B cell (primary cell): ENCODE data around the gene ST8SIA6. TPM values are rescaled to one million over a fixed set of nuclear protein-coding genes. Genes with fewer than 3 reads are reported as not detected.

Source experiments
- ATAC-seq: fragments of 200-7000 bp; cut with Tn5 transposase; one replicate; pipeline ENCODE4 v1.10.0; 2021; ENCODE audit warnings: low read depth, mild to moderate bottlenecking, moderate number of reproducible peaks, moderate library complexity
- CTCF ChIA-PET: fragments of 350-600 bp; sonication (Branson Sonifier 250); formaldehyde crosslinking; loops from one replicate; lab custom pipeline; 2021; ENCODE audit warnings: antibody characterized with exemption, inconsistent platforms; lab: Charles Lee
- POLR2A ChIA-PET: fragments of 350-600 bp; sonication (Branson Sonifier 250); formaldehyde crosslinking; loops from one replicate; lab custom pipeline; 2021; ENCODE audit warnings: antibody characterized with exemption; lab: Charles Lee
- DNase-seq: peaks from one replicate; pipeline ENCODE4 v3.0.0; 2013
- H2AFZ ChIP-seq: 2 replicates; pipeline ENCODE4 v1.6.1; 2012; ENCODE audit warnings: mild to moderate bottlenecking, low read depth, low read length; ENCODE audit not compliant: insufficient read depth, poor library complexity, severe bottlenecking
- H3K27ac ChIP-seq, 2 donors: 1 replicate in 1 of 2; 2 replicates in 1 of 2; pipeline ENCODE4 v1.5.1; 2012 to 2013; ENCODE audit warnings: low read length in 2 of 2, mild to moderate bottlenecking in 2 of 2, moderate library complexity in 1 of 2
- H3K27me3 ChIP-seq, 4 experiments: fragments of 200-600 bp in 1 of 4; sonication (generic) in 1 of 4; replicated peaks in 1 of 4; 1 replicate in 2 of 4; 2 replicates in 2 of 4; pipeline versions ENCODE4 v1.6.1 to v1.7.0; 2013 to 2016; ENCODE audit warnings: low read length in 3 of 4, mild to moderate bottlenecking in 2 of 4, mixed read lengths in 1 of 4, moderate library complexity in 1 of 4; ENCODE audit not compliant: insufficient read depth in 4 of 4, control insufficient read depth in 3 of 4; ENCODE audit errors: control extremely low read depth in 1 of 4
- H3K36me3 ChIP-seq, 2 experiments: replicated peaks in 1 of 2; 1 replicate in 1 of 2; 2 replicates in 1 of 2; pipeline versions ENCODE4 v1.6.1 to v1.7.1; 2013; ENCODE audit warnings: low read length in 1 of 2; ENCODE audit not compliant: insufficient read depth in 2 of 2, control insufficient read depth in 1 of 2; ENCODE audit errors: control extremely low read depth in 1 of 2, extremely low read depth in 1 of 2
- H3K4me1 ChIP-seq, 2 donors: fragments of 200-600 bp in 1 of 2; sonication (generic) in 1 of 2; 1 replicate in 1 of 2; 2 replicates in 1 of 2; pipeline versions ENCODE4 v1.5.1 to v1.6.1; 2013 to 2017; ENCODE audit warnings: low read length in 2 of 2; ENCODE audit not compliant: control insufficient read depth in 2 of 2, insufficient read depth in 2 of 2
- H3K4me2 ChIP-seq: replicated peaks from 2 replicates; pipeline ENCODE3; 2012; ENCODE audit warnings: mild to moderate bottlenecking, low read depth, low read length; ENCODE audit not compliant: poor library complexity, severe bottlenecking
- H3K4me3 ChIP-seq, 5 experiments: fragments of 200-600 bp in 1 of 5; sonication (generic) in 1 of 5; 1 replicate in 3 of 5; 2 replicates in 2 of 5; pipeline versions ENCODE4 v1.5.1 to v1.7.0; 2011 to 2016; ENCODE audit warnings: low read length in 4 of 5, mild to moderate bottlenecking in 4 of 5, low read depth in 2 of 5, control low read depth in 1 of 5, moderate library complexity in 1 of 5; ENCODE audit not compliant: insufficient read depth in 1 of 5; ENCODE audit errors: control extremely low read depth in 1 of 5, extremely low read depth in 1 of 5
- H3K79me2 ChIP-seq: fragments of 200-600 bp; sonication (generic); one replicate; pipeline ENCODE4 v1.6.0; 2016; ENCODE audit warnings: low read length; ENCODE audit not compliant: control insufficient read depth, insufficient read depth
- H3K9ac ChIP-seq: fragments of 200-600 bp; sonication (generic); 2 replicates; pipeline ENCODE4 v1.6.1; 2017; ENCODE audit warnings: mild to moderate bottlenecking, low read length, moderate library complexity
- H3K9me3 ChIP-seq, 3 donors: one replicate each; pipeline versions ENCODE4 v1.6.1 to v1.7.1; 2013; ENCODE audit warnings: low read length in 2 of 3; ENCODE audit not compliant: control insufficient read depth in 2 of 3, insufficient read depth in 1 of 3; ENCODE audit errors: control extremely low read depth in 1 of 3
- H4K20me1 ChIP-seq: 2 replicates; pipeline ENCODE4 v1.6.0; 2012; ENCODE audit warnings: mild to moderate bottlenecking, low read length; ENCODE audit not compliant: insufficient read depth, control insufficient read depth, poor library complexity, severe bottlenecking
- H3K27ac Mint-ChIP-seq: one replicate; pipeline ENCODE4 v1.8.0; 2021; ENCODE audit warnings: mixed read lengths
- H3K27me3 Mint-ChIP-seq: one replicate; pipeline ENCODE4 v1.8.0; 2021; ENCODE audit warnings: mixed read lengths
- H3K4me1 Mint-ChIP-seq: one replicate; pipeline ENCODE4 v1.8.0; 2021; ENCODE audit warnings: mixed read lengths
- H3K4me3 Mint-ChIP-seq: one replicate; pipeline ENCODE4 v1.8.0; 2021; ENCODE audit warnings: mixed read lengths
- H3K9me3 Mint-ChIP-seq: one replicate; pipeline ENCODE4 v1.8.0; 2022; ENCODE audit warnings: mixed read lengths; ENCODE audit not compliant: insufficient read depth
- EZH2 ChIP-seq: IDR thresholded peaks from 2 replicates; pipeline ENCODE4 v1.6.1; 2012; ENCODE audit warnings: borderline replicate concordance, low read depth, mild to moderate bottlenecking, moderate library complexity, low read length; ENCODE audit not compliant: insufficient read depth, poor library complexity, severe bottlenecking
- WGBS: methylation state at CpG from one replicate; pipeline ENCODE4 v1.1.5; 2013; ENCODE audit warnings: missing lambda C conversion rate; ENCODE audit not compliant: insufficient coverage; 5-methylcytosine and 5-hydroxymethylcytosine counted together
- intact Hi-C: fragments of 100-400 bp; cut with micrococcal nuclease; formaldehyde crosslinking; loops from one replicate; pipeline ENCODE4 v1.10.0; 2022
- polyA plus RNA-seq: library from polyadenylated mRNA; depleted of rRNA; stranded (reverse); fragments of >200 nt; gene quantifications from 2 replicates; pipeline ENCODE4 v1.2.3, GENCODE V29; 2012
- total RNA-seq, 2 donors: library from RNA; stranded (reverse); fragments of 120-200 nt in 1 of 2; gene quantifications; 1 replicate in 1 of 2; 2 replicates in 1 of 2; pipeline versions ENCODE4 v1.2.3 to v1.2.4, GENCODE V29; 2013 to 2022
- TF ChIP-seq, protein P1 (sequence below): fragments of 200-600 bp; IDR thresholded peaks from one replicate; pipeline ENCODE4 v1.8.0; 2022; ENCODE audit warnings: antibody characterized with exemption, mild to moderate bottlenecking

The ST8SIA6 gene
- total and polyA plus RNA-seq, 2 donors (not counting 1 experiment from before 2014, with no cell fraction given): 0.04 TPM; not detected in 1

DNA sequence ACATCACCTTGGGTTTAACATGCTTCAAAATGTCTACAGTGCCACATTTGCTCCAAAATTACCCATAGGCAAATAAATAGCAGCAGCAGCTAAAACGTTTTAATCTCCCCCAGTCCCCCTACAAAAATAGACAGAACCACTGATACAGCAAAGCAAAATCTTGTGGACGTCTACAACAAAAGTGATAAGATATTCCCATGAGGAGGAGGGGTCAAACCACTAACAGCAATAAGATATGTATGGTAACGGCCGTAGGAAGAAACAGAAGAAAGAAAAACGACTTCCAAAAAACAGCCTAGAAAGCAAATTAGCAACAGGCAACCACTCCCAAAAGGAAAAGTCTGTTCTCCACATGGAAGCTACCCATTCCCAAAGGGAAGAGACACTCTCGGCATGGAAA, 34.5 kb upstream of the ST8SIA6 start:
- Histone ChIP-seq H3K4me1 (no peaks in the 10 kb centered on the region), H3K27me3 (no peaks in the 10 kb centered on the region), H3K36me3 (no peaks in the 10 kb centered on the region), H3K4me3 (no peak overlapping the region), H3K9ac (no peak overlapping the region), H3K27ac (no peak overlapping the region), H3K4me2 (no peak overlapping the region), H3K9me3 (no peaks in the 10 kb centered on the region), H4K20me1 (no peaks in the 10 kb centered on the region), H3K79me2 (no peaks in the 10 kb centered on the region), H2AFZ (no peak overlapping the region)
- POLR2A ChIA-PET: no interaction called here
- no peak for ATAC-seq
- DNase-seq: no peak
- H3K9me3 Mint-ChIP-seq: no peaks in the 10 kb centered on the region
- CTCF ChIA-PET: no interaction called here
- TF ChIP-seq, protein P1, sequence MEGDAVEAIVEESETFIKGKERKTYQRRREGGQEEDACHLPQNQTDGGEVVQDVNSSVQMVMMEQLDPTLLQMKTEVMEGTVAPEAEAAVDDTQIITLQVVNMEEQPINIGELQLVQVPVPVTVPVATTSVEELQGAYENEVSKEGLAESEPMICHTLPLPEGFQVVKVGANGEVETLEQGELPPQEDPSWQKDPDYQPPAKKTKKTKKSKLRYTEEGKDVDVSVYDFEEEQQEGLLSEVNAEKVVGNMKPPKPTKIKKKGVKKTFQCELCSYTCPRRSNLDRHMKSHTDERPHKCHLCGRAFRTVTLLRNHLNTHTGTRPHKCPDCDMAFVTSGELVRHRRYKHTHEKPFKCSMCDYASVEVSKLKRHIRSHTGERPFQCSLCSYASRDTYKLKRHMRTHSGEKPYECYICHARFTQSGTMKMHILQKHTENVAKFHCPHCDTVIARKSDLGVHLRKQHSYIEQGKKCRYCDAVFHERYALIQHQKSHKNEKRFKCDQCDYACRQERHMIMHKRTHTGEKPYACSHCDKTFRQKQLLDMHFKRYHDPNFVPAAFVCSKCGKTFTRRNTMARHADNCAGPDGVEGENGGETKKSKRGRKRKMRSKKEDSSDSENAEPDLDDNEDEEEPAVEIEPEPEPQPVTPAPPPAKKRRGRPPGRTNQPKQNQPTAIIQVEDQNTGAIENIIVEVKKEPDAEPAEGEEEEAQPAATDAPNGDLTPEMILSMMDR: no peak
- no peaks in the 10 kb centered on the region for H3K4me1 Mint-ChIP-seq
- no peak overlapping the region for H3K27ac Mint-ChIP-seq
- H3K4me3 Mint-ChIP-seq: no peak overlapping the region
- intact Hi-C loops: no loop called here
- 86% methylated on average over 1 of the region's 6 CpGs for WGBS
- H3K27me3 Mint-ChIP-seq: peaks cover 3% of the 10 kb centered on the region

DNA sequence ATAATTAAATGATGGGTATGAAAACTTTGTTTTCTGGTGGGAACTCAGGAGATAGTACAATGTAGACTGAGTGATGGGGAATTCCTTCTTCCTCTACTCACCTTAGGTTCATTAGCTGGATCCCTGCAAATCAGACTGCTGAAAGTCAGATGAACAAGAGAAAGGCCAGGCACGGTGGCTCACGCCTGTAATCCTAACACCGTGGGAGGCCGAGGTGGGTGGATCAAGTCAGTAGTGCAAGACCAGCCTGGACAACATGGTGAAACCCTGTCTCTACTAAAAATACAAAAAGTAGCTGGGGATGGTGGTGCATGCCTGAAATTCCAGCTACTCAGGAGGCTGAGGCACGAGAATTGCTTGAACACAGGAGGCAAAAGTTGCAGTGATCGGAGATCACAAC, 28.7 kb upstream of the ST8SIA6 start:
- ChIA-PET POLR2A (no interaction called here), CTCF (no interaction called here)
- H2AFZ ChIP-seq: no peak overlapping the region
- no peaks in the 10 kb centered on the region for H4K20me1 ChIP-seq
- no peaks in the 10 kb centered on the region for H3K9me3 ChIP-seq
- no peaks in the 10 kb centered on the region for H3K79me2 ChIP-seq
- TF ChIP-seq EZH2: no peak
- TF ChIP-seq, protein P1: no peak
- H3K4me1 ChIP-seq: no peaks in the 10 kb centered on the region
- no peaks in the 10 kb centered on the region for H3K9me3 Mint-ChIP-seq
- no peaks in the 10 kb centered on the region for H3K4me1 Mint-ChIP-seq
- no peak overlapping the region for H3K27ac Mint-ChIP-seq
- ATAC-seq (no peak), DNase-seq (no peak)
- peaks cover 14% of the 10 kb centered on the region for H3K27me3 Mint-ChIP-seq
- whole genome bisulfite sequencing: 94% methylated on average over 6 of the region's 6 CpGs
- H3K36me3 ChIP-seq: no peaks in the 10 kb centered on the region
- H3K9ac ChIP-seq: no peak overlapping the region
- no peak overlapping the region for H3K4me3 ChIP-seq
- peaks cover 0 to 2% (median 0%) of the 10 kb centered on the region in 4 experiments for H3K27me3 ChIP-seq
- intact Hi-C loops: no loop called here
- H3K4me2 ChIP-seq: no peak overlapping the region
- no peak overlapping the region for H3K27ac ChIP-seq
- H3K4me3 Mint-ChIP-seq: no peak overlapping the region
